RCC 7860 (cell line): ENCODE measurements around the gene MAPK13.
"Not testable (repeated sequence)": the region's sequence is repeated elsewhere in the genome, so short reads cannot be mapped to it uniquely, and the experiment has no call there.

ENCODE experiments used
- DNase-seq: peaks from one replicate; pipeline ENCODE4 v3.0.0-alpha.2; 2015; ENCODE audit warnings: low spot score
- FAIRE-seq: peaks from 2 replicates; lab custom pipeline; 2012; peaks lifted over from hg19 to GRCh38; lab: Jason Lieb, UNC

Gene MAPK13

DNA sequence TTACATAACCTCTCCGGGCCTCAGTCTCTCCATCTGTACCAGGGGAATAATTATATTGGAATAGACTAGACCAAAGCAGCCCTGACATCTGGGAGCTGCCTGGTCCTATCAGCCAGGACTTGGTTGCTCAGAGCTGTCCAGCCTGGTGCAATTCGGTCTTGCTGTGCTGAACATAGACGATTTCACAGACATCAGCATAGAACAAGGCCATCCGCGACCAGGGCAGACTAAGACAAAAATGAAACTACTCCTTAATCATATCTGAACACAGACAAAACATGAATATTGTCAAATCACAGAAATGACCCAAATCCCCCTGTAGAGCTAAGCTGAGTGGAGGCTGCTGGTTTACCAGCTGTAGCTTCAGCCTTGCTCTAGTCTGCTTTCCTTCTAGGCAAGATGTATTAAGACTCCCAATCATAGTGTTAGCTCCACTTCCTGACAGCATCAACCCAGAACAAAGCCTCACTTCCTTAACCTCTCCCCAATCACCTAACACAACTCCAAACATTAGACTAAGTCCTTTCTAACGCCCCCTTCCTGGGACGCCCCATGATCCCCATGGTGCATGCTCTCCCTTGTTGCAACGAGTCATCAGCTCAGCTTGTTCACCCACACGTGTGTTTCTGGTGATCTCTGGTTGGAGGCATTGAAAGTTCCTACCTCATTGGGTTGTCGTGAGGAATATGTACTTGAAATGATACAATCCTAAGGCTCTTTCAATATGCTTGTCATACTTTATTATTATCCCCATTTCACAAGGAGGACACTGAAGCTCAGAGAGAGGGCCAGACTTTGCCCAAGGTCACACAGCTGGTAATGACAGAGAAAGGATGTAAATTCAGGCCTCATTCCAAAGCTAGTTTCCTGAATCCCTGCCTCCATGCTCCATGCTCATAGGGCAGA, 3.5 kb upstream of the MAPK13 start:
- DNase-seq (peak; percentile 18), FAIRE-seq (no peak)

GRCh38 chr6:36127462-36128016, 2.8 kb upstream of the MAPK13 start:
- DNase-seq (peak; percentile 80), FAIRE-seq (no peak)

- FAIRE-seq (no peak), DNase-seq (no peak)
These were observed 2.2 kb upstream of the MAPK13 start for GRCh38 chr6:36128073-36128472.

GRCh38 chr6:36128793-36129192, 1.5 kb upstream of the MAPK13 start:
- DNase-seq (no peak), FAIRE-seq (no peak)

GRCh38 chr6:36129334-36129733, 979 bp upstream of the MAPK13 start:
- not testable (repeated sequence) for DNase-seq, FAIRE-seq

- DNase-seq: no peak
These were observed 576 bp downstream of the MAPK13 start for GRCh38 chr6:36130667-36131510.

GRCh38 chr6:36131511-36132245, 1.4 kb downstream of the MAPK13 start:
- FAIRE-seq (no peak), DNase-seq (peak; percentile 16)

More at GRCh38 chr6:36130667-36131510, 576 bp downstream of the MAPK13 start:
- FAIRE-seq: no peak

GRCh38 chr6:36132246-36132895, 2.1 kb downstream of the MAPK13 start:
- FAIRE-seq (no peak), DNase-seq (no peak)

DNA sequence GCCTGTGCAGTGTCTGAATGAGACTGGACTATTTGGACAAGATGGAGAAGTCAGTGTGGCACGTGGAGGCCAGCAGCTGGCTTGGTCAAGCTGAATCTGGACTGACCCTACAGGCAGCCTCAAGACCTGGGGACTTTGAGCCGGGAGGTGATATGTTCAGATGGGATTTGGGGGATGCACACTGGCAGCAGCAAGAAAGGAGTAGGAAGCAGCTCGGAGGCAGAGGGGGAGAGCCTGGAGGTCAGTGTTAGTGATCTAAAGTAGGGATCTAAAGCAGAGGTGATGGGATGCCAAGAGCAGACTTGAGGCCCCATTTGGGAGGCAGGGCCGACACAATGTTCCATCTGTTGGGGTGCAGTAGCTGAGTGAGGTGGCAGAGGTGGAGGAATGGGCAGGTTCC, 2.8 kb downstream of the MAPK13 start:
- no peak for FAIRE-seq
- DNase-seq: no peak

GRCh38 chr6:36133912-36134311, 3.6 kb downstream of the MAPK13 start:
- FAIRE-seq (no peak), DNase-seq (no peak)

- FAIRE-seq (no peak), DNase-seq (no peak)
These were observed 4.9 kb downstream of the MAPK13 start for GRCh38 chr6:36135053-36135731.

GRCh38 chr6:36136034-36136433, 5.7 kb downstream of the MAPK13 start:
- FAIRE-seq: no peak

GRCh38 chr6:36136551-36136950, 6.2 kb downstream of the MAPK13 start:
- DNase-seq (no peak), FAIRE-seq (no peak)

More at GRCh38 chr6:36136034-36136433, 5.7 kb downstream of the MAPK13 start:
- DNase-seq: no peak

- FAIRE-seq (no peak), DNase-seq (no peak)
These were observed 8.4 kb downstream of the MAPK13 start for GRCh38 chr6:36138667-36139066.

DNA sequence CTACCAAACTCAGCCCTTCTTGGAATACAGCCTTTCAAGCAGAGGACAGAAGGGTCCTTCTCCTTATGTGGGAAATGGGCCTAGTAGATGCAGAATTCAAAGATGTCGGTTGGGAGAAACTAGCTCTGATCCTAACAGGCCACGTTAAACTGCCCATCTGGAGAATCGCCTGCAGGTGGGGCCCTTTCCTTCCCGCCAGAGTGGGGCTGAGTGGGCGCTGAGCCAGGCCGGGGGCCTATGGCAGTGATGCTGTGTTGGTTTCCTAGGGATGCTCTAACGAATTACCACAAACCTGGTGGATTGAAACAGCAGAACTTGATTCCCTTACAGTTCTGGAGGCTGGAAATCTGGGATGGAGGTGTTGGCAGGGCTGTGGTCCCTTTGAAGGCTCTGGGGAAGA, 9.1 kb downstream of the MAPK13 start:
- DNase-seq (no peak), FAIRE-seq (no peak)

- DNase-seq: no peak
These were observed 9.8 kb downstream of the MAPK13 start for GRCh38 chr6:36139991-36140710.

DNA sequence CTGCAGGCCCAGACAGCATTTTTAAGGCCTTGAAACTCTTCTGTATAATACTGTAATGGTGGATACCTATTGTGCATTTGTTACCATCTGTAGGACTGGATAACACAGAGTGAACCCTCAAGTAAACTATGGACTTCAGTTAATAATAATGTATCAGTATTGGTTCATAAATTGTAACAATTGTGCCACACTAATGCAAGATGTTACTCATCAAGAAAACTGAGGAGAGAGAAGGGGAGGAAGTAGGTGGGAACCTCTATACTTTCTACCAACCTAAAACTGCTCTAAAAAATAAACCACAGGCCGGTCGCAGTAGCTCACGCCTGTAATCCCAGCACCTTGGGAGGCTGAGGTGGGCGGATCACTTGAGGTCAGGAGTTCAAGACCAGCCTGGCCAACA, 10.8 kb downstream of the MAPK13 start:
- FAIRE-seq (no peak), DNase-seq (no peak)

More at GRCh38 chr6:36139991-36140710, 9.8 kb downstream of the MAPK13 start:
- FAIRE-seq: no peak

DNA sequence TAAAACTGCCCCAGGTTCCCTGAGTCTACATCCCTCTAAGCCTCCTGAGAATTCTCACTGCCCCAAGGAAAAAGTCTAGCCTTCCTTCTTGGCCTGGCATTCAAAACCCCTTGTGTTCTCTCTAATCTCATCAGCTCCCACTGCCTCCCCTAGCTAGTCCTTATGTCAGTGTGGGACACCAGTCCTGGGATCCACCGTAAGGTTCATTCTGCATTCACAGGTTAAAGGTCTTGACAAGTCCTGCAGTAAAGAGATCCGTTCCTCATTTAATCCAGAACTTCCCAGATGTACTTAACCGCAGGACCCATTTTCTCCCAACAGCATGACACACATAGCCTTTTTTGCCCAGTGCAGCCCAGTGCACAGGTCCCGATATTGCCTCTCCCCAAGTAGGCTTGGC, 11.6 kb downstream of the MAPK13 start:
- FAIRE-seq: no peak
- no peak for DNase-seq
